OCI-LY3 (cell line): ENCODE results near the gene SARDH.

Experiments used
- EZH2phosphoT487 ChIP-seq: fragments of 200-600 bp; shearing (Covaris generic); IDR thresholded peaks from 2 replicates; pipeline ENCODE4 v1.6.1; 2018; ENCODE audit warnings: antibody characterized with exemption, mixed run types, low read depth
- TF ChIP-seq, protein P1 (sequence below): fragments of 200-600, 300-600 bp; sonication (generic); IDR thresholded peaks from 2 replicates; pipeline ENCODE4 v1.5.1; 2014; ENCODE audit warnings: antibody characterized with exemption, low read length, low read depth

DNA sequence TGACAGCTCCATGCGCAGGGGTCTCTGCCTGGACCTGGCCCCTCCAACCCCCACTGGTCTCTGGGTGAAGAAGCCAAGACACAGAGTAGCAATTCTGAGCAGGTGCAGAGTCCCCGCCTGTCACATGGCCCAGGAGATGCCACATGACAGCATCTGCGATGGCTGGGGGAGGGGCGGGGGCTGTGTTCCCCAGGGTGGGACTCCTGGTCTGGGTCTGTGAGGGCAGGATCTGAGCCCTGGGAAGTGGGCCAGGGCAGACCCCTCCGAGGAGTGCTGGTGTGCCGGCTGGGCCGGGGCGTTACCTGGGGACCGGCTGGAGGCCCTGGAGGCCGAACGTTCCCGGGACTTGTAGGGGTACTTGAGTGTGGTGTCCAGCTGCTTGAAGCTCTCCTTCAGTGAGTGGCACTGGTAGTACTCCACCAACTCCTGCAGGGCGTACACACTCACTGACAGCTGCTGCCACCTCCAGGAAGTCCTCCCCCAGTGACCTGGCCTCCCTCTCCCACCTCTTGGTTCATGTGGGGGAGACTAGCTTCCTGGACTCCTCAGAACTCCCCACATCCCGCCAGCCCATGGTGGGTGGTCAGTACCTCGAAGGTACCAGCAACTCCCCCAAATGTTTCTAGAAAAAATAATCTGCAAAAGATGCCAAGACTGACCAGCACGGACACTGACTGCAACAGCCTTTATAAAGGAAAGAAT lies 32.1 kb upstream of the SARDH start:
- TF ChIP-seq, protein P1, sequence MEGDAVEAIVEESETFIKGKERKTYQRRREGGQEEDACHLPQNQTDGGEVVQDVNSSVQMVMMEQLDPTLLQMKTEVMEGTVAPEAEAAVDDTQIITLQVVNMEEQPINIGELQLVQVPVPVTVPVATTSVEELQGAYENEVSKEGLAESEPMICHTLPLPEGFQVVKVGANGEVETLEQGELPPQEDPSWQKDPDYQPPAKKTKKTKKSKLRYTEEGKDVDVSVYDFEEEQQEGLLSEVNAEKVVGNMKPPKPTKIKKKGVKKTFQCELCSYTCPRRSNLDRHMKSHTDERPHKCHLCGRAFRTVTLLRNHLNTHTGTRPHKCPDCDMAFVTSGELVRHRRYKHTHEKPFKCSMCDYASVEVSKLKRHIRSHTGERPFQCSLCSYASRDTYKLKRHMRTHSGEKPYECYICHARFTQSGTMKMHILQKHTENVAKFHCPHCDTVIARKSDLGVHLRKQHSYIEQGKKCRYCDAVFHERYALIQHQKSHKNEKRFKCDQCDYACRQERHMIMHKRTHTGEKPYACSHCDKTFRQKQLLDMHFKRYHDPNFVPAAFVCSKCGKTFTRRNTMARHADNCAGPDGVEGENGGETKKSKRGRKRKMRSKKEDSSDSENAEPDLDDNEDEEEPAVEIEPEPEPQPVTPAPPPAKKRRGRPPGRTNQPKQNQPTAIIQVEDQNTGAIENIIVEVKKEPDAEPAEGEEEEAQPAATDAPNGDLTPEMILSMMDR: no peak
- TF ChIP-seq EZH2phosphoT487: no peak
